ENCODE data around the gene SORCS1. TPM values are rescaled to one million over a fixed set of nuclear protein-coding genes. Genes with fewer than 3 reads are reported as not detected.

The SORCS1 gene
- total and polyA plus RNA-seq, 5 donors, result 1.2 to 4.5 (median 3.0) TPM

DNA sequence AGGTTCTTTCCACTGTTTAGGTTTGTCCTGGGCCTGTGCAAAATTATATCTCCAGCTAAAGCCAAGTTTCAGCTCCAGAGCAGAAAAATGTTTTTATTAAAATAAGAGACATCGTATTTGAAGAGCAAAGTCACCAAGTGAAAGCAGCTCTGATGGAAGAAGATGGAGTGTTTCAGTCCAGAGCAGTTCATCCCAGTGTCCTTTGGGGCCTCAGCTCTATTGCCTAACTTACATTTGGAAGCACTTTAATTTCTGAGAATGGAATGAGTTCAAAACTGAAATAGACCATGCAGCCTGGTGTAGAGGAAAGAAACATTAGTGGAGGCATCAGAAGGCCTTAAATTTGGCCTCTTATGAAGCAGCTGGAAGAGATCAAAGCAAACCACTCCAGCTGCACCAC lies 545.2 kb downstream of the SORCS1 start:
- Histone ChIP-seq H3K27me3 (ENCODE audit: control insufficient read depth, insufficient read depth) (no peaks in the 10 kb centered on the region), H3K4me1 (ENCODE audit: control insufficient read depth, insufficient read depth, low read length) (peaks cover 5% of the 10 kb centered on the region), H3K9me3 (ENCODE audit: control insufficient read depth, low read length) (no peaks in the 10 kb centered on the region), H3K27ac (ENCODE audit: low read length) (no peak overlapping the region), H3K4me3 (ENCODE audit: low read length) (no peak overlapping the region)
- intact Hi-C loops (cut with DNase I), result no loop called here
- DNase-seq, result no peak
- peak in 1 of 2 donors; percentile 77 for ATAC-seq
- WGBS, result 60% methylated on average over 1 of the region's 1 CpG

DNA sequence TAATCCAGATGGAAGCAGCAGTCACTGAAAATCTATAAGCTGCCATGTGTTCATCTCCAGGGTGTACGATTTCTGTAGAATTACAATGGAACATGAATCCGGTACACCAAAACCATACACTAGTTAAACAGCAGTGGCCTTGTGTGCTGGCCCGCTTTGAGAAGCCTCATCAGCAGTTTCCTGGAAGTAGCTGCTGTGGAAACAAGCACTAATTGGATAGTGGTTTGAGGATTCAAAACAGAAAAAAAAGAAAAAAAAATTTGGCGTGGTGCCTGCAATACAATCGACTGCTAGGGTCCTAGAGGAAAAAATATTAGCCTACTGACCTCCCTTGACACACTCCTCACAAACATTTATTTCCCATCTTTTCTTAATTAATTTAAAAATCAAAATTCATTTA lies 545.9 kb downstream of the SORCS1 start:
- WGBS, result 32% methylated on average over 5 of the region's 5 CpGs
- intact Hi-C loops (cut with DNase I), result no loop called here
- ATAC-seq, result no peak

DNA sequence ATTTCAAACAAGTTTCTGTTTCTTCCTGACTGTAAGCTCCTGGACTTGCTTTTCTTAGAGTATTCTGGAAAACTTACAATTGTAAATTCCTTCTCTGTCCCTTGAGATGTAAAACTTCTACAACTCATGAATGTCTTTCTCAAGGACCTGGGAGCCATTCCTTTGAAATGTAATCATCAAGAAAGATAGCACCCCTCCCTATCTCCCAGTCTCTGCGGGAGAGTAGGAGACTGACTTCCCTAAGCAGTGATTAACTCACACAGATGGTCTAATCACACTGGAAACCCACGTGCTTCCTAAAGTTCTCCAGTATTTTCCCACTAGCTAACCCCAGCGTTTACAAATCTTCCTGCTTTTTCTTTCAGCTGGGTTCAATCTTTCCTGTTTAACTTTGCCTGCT lies 549.4 kb downstream of the SORCS1 start:
- no peak overlapping the region for H3K27ac ChIP-seq (ENCODE audit: low read length)
- no peak for DNase-seq
- peaks cover 5% of the 10 kb centered on the region for H3K4me1 ChIP-seq (ENCODE audit: control insufficient read depth, insufficient read depth, low read length)
- no peak for ATAC-seq
- no peaks in the 10 kb centered on the region for H3K9me3 ChIP-seq (ENCODE audit: control insufficient read depth, low read length)
- H3K4me3 ChIP-seq (ENCODE audit: low read length), result no peak overlapping the region
- no peaks in the 10 kb centered on the region for H3K27me3 ChIP-seq (ENCODE audit: control insufficient read depth, insufficient read depth)
- WGBS, result 7% methylated on average over 3 of the region's 3 CpGs
- intact Hi-C loops (cut with DNase I), result no loop called here

More for the DNA sequence above, 545.9 kb downstream of the SORCS1 start:
- H3K27ac ChIP-seq (ENCODE audit: low read length), result no peak overlapping the region
- no peak for DNase-seq
- no peaks in the 10 kb centered on the region for H3K9me3 ChIP-seq (ENCODE audit: control insufficient read depth, low read length)
- no peaks in the 10 kb centered on the region for H3K27me3 ChIP-seq (ENCODE audit: control insufficient read depth, insufficient read depth)
- no peak overlapping the region for H3K4me3 ChIP-seq (ENCODE audit: low read length)
- H3K4me1 ChIP-seq (ENCODE audit: control insufficient read depth, insufficient read depth, low read length), result peaks cover 5% of the 10 kb centered on the region

DNA sequence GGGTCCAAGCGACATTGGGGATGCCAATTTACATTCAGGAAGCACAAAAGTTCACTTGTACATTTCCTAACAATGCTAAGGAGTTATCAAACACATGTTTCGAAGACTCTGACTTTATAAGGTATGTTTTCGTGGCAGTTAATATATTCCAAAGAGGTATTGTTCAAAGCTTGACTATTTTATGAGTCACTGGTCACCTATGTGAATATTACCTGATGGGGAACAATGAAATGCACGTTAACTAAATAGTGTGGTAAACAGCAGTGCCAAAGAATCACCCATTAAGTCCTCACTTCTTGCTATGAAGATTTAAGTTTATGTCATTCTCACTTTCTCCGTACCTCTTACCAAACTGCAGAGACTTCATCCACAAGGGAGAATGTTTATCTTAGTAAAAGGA lies 550.2 kb downstream of the SORCS1 start:
- no peak for ATAC-seq
- intact Hi-C loops (cut with DNase I), result no loop called here

DNA sequence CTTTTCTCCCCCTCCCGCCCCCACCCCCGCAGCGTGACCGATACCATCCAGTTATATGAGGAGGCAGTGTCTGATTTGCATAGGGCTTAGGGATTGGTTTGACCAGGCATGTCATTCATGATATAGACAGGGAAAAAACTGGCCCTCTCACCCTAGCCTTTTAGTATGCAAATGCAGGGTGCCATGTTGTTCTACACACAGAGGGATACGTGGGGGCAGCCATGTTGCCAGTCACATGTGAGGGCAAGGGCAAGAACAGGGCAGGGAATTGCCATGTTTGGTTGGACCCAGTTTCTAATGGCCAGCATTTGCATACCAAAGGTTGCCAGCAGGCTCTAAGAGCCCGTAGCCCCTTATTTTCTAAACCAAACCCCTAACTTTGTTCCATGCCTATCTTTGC lies 552.1 kb downstream of the SORCS1 start:
- 87% methylated on average over 6 of the region's 6 CpGs for WGBS

More for the DNA sequence above, 550.2 kb downstream of the SORCS1 start:
- 61% methylated on average over 5 of the region's 5 CpGs for WGBS
- Histone ChIP-seq H3K4me1 (ENCODE audit: control insufficient read depth, insufficient read depth, low read length) (peaks cover 5% of the 10 kb centered on the region), H3K27ac (ENCODE audit: low read length) (no peak overlapping the region), H3K9me3 (ENCODE audit: control insufficient read depth, low read length) (no peaks in the 10 kb centered on the region), H3K27me3 (ENCODE audit: control insufficient read depth, insufficient read depth) (no peaks in the 10 kb centered on the region), H3K4me3 (ENCODE audit: low read length) (no peak overlapping the region)
- DNase-seq, result no peak

DNA sequence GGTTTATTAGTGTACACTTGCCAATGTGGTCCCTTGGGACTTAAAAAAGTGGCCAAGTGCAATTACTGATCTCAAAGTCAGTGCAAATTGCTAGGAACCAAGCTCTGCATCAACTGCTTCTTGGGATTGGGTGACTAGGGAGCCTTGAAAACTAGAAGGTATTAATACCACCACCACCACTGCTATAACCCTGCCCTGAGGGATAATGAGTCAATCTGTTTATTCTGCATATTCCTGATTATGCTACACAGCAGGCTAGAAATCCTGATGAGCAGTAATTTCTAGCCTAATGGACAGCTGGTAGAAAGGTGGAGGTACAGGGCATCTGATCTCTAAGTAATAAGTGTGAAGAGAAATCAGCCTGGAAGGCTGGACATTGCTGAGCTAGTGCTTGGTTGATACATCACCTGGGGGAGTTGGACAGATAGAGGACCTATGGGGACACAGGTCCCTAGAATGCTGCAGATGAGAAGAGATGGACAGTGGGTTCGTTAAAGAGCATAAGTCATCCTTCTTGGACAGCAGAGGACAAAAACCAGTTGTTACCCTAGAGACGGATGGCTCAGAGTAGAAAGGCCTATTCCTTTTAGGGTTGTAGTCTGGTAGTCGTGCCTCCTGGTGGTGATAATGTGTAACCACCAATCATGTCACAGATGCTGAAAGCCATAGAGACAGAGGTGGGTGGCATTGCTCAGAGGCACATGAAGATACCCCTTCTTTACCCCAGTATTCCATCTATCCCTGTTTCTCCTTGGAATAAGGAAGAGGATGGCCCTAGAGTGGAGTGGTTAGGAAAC lies 554.8 kb downstream of the SORCS1 start:
- H3K4me3 ChIP-seq (ENCODE audit: low read length), result no peak overlapping the region
- H3K9me3 ChIP-seq (ENCODE audit: control insufficient read depth, low read length), result no peaks in the 10 kb centered on the region
- H3K27me3 ChIP-seq (ENCODE audit: control insufficient read depth, insufficient read depth), result no peaks in the 10 kb centered on the region
- no peak overlapping the region for H3K27ac ChIP-seq (ENCODE audit: low read length)
- H3K4me1 ChIP-seq (ENCODE audit: control insufficient read depth, insufficient read depth, low read length), result no peaks in the 10 kb centered on the region
- DNase-seq, result no peak
- ATAC-seq, result no peak
- intact Hi-C loops (cut with DNase I), result no loop called here
- WGBS, result 63% methylated on average over 3 of the region's 3 CpGs

More for the DNA sequence above, 552.1 kb downstream of the SORCS1 start:
- H3K27ac ChIP-seq (ENCODE audit: low read length), result no peak overlapping the region
- intact Hi-C loops (cut with DNase I), result no loop called here
- no peak for ATAC-seq
- no peaks in the 10 kb centered on the region for H3K4me1 ChIP-seq (ENCODE audit: control insufficient read depth, insufficient read depth, low read length)
- no peak overlapping the region for H3K4me3 ChIP-seq (ENCODE audit: low read length)
- H3K9me3 ChIP-seq (ENCODE audit: control insufficient read depth, low read length), result no peaks in the 10 kb centered on the region
- no peak for DNase-seq
- no peaks in the 10 kb centered on the region for H3K27me3 ChIP-seq (ENCODE audit: control insufficient read depth, insufficient read depth)

DNA sequence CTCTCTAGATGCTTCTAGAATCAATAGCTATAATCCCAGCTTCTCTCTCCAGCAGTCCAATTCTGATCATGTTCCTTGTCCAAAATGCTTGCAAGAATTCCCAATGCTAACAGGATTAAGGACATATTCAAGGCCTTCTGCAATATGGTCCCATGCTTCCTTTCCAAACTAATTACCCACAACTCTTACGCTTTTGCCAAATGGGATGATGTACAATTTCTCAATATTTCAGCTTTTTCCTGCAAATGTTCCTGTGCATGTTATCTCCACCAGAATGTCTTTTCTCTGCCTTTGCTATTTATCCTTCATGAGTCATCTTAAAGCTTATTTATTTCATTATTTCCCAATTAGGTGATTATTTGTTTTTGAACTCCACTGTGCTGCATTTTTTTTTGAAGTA lies 556.4 kb downstream of the SORCS1 start:
- H3K27me3 ChIP-seq (ENCODE audit: control insufficient read depth, insufficient read depth), result no peaks in the 10 kb centered on the region
- no peak overlapping the region for H3K27ac ChIP-seq (ENCODE audit: low read length)
- H3K9me3 ChIP-seq (ENCODE audit: control insufficient read depth, low read length), result no peaks in the 10 kb centered on the region
- H3K4me3 ChIP-seq (ENCODE audit: low read length), result no peak overlapping the region
- 89% methylated on average over 1 of the region's 1 CpG for WGBS
- intact Hi-C loops (cut with DNase I), result no loop called here
- DNase-seq (no peak), ATAC-seq (no peak)
- no peaks in the 10 kb centered on the region for H3K4me1 ChIP-seq (ENCODE audit: control insufficient read depth, insufficient read depth, low read length)

DNA sequence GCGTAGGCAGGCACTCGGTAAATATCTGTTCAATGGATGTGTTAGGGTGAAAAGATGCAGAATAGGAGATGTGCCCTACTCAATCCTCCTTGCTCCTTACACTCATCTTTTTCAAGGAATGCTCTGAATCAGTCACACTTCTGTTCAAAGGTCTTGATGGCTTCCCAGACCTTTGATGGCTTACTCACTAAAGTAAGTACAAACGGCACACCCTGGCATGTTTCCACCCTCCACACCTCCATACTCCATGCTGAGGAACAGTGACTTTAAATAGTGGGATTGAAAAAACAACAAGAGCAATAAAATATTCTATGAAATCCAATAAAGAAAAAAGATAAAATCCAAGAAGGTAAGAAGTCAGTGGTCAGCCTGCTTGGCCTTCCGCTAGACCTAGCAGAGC lies 569.2 kb downstream of the SORCS1 start:
- H3K4me1 ChIP-seq (ENCODE audit: control insufficient read depth, insufficient read depth, low read length), result no peaks in the 10 kb centered on the region
- WGBS, result 90% methylated on average over 4 of the region's 4 CpGs
- DNase-seq, result no peak
- H3K4me3 ChIP-seq (ENCODE audit: low read length), result no peak overlapping the region
- no peak for ATAC-seq
- H3K9me3 ChIP-seq (ENCODE audit: control insufficient read depth, low read length), result no peaks in the 10 kb centered on the region
- no peaks in the 10 kb centered on the region for H3K27me3 ChIP-seq (ENCODE audit: control insufficient read depth, insufficient read depth)
- intact Hi-C loops (cut with DNase I), result no loop called here
- H3K27ac ChIP-seq (ENCODE audit: low read length), result no peak overlapping the region

DNA sequence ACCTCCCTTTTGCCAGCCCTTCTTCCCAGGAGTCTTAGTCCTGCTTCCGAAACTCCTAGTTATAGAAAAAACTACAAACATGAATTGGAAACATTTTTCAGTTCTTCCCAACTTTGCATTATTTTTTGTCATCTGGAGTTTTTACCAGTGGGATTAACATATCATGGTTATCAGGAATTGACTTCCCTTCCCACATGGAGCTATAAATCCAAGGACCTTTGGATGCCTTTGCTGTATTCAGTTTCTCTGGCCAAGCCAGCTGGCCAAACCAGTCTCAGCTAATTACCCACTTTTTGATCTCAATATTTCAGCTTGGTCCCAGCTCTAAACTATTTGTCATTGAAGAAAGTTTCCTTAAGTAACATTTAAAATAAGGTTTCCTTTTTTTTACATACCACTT lies 570.6 kb downstream of the SORCS1 start:
- H3K4me1 ChIP-seq (ENCODE audit: control insufficient read depth, insufficient read depth, low read length), result no peaks in the 10 kb centered on the region
- no peak for DNase-seq

DNA sequence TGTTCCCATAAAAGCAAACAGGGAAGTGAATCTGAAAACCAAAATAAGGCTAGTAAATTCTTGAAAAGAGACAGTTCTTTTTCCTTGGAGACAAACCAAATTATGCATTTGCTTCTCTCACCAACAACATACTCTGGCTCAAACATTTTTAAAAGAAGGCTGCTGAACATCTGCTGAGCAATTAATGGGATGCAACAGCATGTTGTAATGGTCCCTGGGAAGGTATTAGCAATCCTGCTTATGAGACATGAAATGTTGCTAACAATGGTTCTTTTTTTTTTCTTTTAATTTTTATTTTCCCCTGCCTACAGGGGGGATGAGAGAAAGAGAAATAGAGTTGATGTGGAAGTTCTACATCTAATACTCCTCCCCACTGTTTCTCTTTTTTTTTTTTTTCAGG lies 572.1 kb downstream of the SORCS1 start:
- Histone ChIP-seq H3K27ac (ENCODE audit: low read length) (no peak overlapping the region), H3K27me3 (ENCODE audit: control insufficient read depth, insufficient read depth) (no peaks in the 10 kb centered on the region), H3K4me3 (ENCODE audit: low read length) (no peak overlapping the region), H3K9me3 (ENCODE audit: control insufficient read depth, low read length) (no peaks in the 10 kb centered on the region), H3K4me1 (ENCODE audit: control insufficient read depth, insufficient read depth, low read length) (no peaks in the 10 kb centered on the region)
- intact Hi-C loops (cut with DNase I), result no loop called here
- DNase-seq, result no peak
- ATAC-seq, result no peak

More for the DNA sequence above, 570.6 kb downstream of the SORCS1 start:
- no peaks in the 10 kb centered on the region for H3K9me3 ChIP-seq (ENCODE audit: control insufficient read depth, low read length)
- no peak overlapping the region for H3K4me3 ChIP-seq (ENCODE audit: low read length)
- ATAC-seq, result no peak
- H3K27me3 ChIP-seq (ENCODE audit: control insufficient read depth, insufficient read depth), result no peaks in the 10 kb centered on the region
- WGBS, result 56% methylated on average over 1 of the region's 1 CpG
- no peak overlapping the region for H3K27ac ChIP-seq (ENCODE audit: low read length)
- intact Hi-C loops (cut with DNase I), result no loop called here

DNA sequence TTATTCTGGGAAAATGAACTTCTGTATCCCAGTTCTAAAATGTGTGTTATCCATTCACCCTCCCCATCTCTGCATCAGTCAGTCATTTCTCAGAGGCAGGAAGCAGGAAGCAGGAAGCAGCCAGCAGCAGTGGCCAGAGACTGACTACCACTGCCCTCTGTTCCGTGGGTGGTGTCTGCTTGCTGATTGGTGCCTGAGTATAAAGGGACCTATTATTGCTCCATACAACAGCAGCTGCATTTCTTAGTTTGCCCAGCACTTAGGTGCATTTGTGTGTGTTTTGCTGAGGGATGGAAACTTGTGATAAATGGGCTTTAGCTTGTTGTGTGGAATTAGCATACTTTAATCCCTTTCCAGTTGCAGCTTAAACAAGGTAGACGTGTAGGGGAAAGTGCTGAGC lies 582.2 kb downstream of the SORCS1 start:
- WGBS, result 41% methylated on average over 2 of the region's 2 CpGs
- ATAC-seq, result no peak
- no peaks in the 10 kb centered on the region for H3K27me3 ChIP-seq (ENCODE audit: control insufficient read depth, insufficient read depth)
- no peaks in the 10 kb centered on the region for H3K9me3 ChIP-seq (ENCODE audit: control insufficient read depth, low read length)
- no peaks in the 10 kb centered on the region for H3K4me1 ChIP-seq (ENCODE audit: control insufficient read depth, insufficient read depth, low read length)
- DNase-seq, result no peak
- H3K27ac ChIP-seq (ENCODE audit: low read length), result no peak overlapping the region
- no peak overlapping the region for H3K4me3 ChIP-seq (ENCODE audit: low read length)
- intact Hi-C loops (cut with DNase I), result no loop called here

DNA sequence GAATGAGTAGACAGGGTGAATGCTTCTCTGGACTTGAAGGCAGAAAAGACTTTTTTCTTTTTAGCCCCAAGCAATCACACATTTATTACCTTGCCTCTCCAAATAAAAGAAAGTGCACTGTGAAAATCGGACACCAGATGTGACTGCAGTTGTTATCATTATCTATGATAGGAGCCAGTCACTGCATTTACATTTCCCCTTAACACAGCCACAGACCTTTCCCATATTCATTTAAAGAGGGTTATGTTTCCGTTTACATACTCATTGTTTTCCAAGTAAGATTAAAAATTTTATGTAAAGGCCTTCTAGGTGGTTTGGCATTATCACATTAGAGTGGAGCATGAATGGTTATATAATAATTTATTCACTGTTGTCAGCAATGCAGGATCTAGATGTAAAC lies 586.8 kb downstream of the SORCS1 start:
- Histone ChIP-seq H3K27ac (ENCODE audit: low read length) (no peak overlapping the region), H3K27me3 (ENCODE audit: control insufficient read depth, insufficient read depth) (no peaks in the 10 kb centered on the region), H3K9me3 (ENCODE audit: control insufficient read depth, low read length) (no peaks in the 10 kb centered on the region), H3K4me1 (ENCODE audit: control insufficient read depth, insufficient read depth, low read length) (no peaks in the 10 kb centered on the region), H3K4me3 (ENCODE audit: low read length) (no peak overlapping the region)
- ATAC-seq (no peak), DNase-seq (no peak)
- WGBS, result 47% methylated on average over 2 of the region's 2 CpGs
- intact Hi-C loops (cut with DNase I), result no loop called here
